Measurements from ENCODE around the gene RPUSD1. TPM values are rescaled to one million over a fixed set of nuclear protein-coding genes. Genes with fewer than 3 reads are reported as not detected.

The RPUSD1 gene
- total and polyA plus RNA-seq, 2 experiments from 2014 or later = 15.4 to 54.3 TPM

DNA sequence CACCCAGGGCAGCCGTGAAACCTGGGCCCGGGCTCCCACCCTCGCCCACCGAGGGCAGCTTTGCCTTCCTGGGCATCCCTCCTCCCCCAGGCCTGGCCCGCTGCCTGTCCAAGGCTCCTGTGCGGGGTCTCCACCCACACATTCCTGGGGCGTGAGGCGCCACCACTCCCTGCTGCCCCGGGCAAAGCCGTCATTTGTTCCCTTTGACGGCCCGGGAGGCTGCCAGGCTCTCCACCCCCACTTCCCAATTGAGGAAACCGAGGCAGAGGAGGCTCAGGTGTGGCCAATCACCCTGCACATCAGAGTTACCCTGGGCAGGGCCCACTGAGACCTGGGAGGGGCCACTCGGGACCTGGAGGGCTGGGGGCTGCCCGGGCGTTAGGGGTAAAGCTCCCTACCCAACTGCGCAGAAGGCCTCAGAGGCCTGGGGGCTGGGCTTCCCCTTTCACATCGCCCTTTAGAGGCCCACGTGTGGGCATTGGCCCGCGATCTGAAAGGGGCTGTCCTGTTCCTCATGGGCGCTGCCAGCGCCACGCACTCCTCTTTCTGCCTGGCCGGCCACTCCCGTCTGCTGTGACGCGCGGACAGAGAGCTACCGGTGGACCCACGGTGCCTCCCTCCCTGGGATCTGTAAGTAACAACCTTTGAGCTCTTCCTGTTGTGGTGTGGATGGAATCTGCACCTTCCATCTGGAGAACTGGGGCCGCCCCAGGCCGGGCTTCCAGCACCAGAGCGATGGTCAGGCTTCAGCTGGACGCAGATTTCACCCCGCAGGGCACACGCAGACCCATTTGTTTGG is 27.4 kb downstream of the RPUSD1 start, which contains the start of gene MSLN:
MSLN (plus strand) TSS at position 190 of the 799 bp plus-strand sequence. CDS start 1,947 bp downstream, outside the sequence.
- Histone ChIP-seq H3K4me3 (no peak within 1 kb of the TSS), H3K9me2 (ENCODE audit: insufficient read depth) (no peaks in the 10 kb centered on the region), H3K36me3 (ENCODE audit: low read depth) (no peaks in the 10 kb centered on the region), H3K79me2 (ENCODE audit: insufficient read depth) (no peaks in the 10 kb centered on the region), H3K9me3 (ENCODE audit: low read depth) (no peaks in the 10 kb centered on the region), H3K9ac (no peak within 1 kb of the TSS), H3K4me2 (ENCODE audit: unreplicated experiment) (no peak within 1 kb of the TSS), H3K4me1 (ENCODE audit: insufficient read depth) (no peaks in the 10 kb centered on the region), H3K27ac (no peak within 1 kb of the TSS), H3F3A (ENCODE audit: insufficient read depth) (no peaks in the 10 kb centered on the region), H4K20me1 (ENCODE audit: insufficient read depth) (no peaks in the 10 kb centered on the region), H3K27me3 (replicated peaks; ENCODE audit: insufficient read depth) (no peaks in the 10 kb centered on the region), H2AFZ (no peak within 1 kb of the TSS)
- TF ChIP-seq EZH2 (IDR thresholded peaks at IDR 0.05; ENCODE audit: insufficient read depth, poor library complexity, severe bottlenecking) (no peak), EZH2phosphoT487 (IDR thresholded peaks at IDR 0.05; ENCODE audit: insufficient read depth, low read depth) (no peak)
- in situ Hi-C loops (cut with MboI) = no loop called here
- DNase-seq = no peak
- 79 to 83% methylated on average over 32 to 37 of the region's 37 CpGs for WGBS, 2 experiments (ENCODE audit: low coverage in 1 of 2, low lambda C conversion rate in 2 of 2, missing lambda C conversion rate in 2 of 2)

DNA sequence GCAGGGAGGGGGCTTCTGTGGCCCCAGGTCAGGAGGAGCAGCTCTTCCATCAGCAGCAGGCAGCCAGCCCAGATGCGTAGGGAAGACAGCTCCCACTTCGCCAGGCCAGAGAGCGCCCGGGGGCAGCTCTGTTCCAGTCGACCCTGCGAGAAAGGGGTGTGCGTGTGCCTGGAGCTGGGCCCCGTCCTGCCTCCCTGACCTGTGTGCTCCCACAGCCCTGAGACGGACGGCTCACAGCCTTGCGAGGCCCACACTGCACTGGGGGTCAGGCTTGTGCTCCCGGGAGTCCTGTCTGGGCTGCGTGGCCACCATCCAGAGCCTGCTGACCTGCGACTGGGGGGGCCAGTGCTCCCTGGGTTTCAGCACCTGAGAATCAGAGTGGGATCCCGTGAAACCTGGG is 28.1 kb downstream of the RPUSD1 start:
- no peak overlapping the region for H2AFZ ChIP-seq
- in situ Hi-C loops (cut with MboI) = no loop called here
- TF ChIP-seq EZH2phosphoT487 (IDR thresholded peaks at IDR 0.05; ENCODE audit: insufficient read depth, low read depth) (no peak), EZH2 (IDR thresholded peaks at IDR 0.05; ENCODE audit: insufficient read depth, poor library complexity, severe bottlenecking) (no peak)
- H3K36me3 ChIP-seq (ENCODE audit: low read depth) = no peaks in the 10 kb centered on the region
- H3K9ac ChIP-seq = no peak overlapping the region
- no peaks in the 10 kb centered on the region for H3F3A ChIP-seq (ENCODE audit: insufficient read depth)
- WGBS, 2 experiments (ENCODE audit: low coverage in 1 of 2, low lambda C conversion rate in 2 of 2, missing lambda C conversion rate in 2 of 2) = 42 to 58% methylated on average over 2 to 8 of the region's 15 CpGs
- H3K79me2 ChIP-seq (ENCODE audit: insufficient read depth) = no peaks in the 10 kb centered on the region
- H3K4me1 ChIP-seq (ENCODE audit: insufficient read depth) = no peaks in the 10 kb centered on the region
- H3K4me3 ChIP-seq = no peak overlapping the region
- no peaks in the 10 kb centered on the region for H4K20me1 ChIP-seq (ENCODE audit: insufficient read depth)
- H3K4me2 ChIP-seq (ENCODE audit: unreplicated experiment) = no peak overlapping the region
- no peaks in the 10 kb centered on the region for H3K9me3 ChIP-seq (ENCODE audit: low read depth)
- H3K27ac ChIP-seq = no peak overlapping the region
- H3K27me3 ChIP-seq (replicated peaks; ENCODE audit: insufficient read depth) = no peaks in the 10 kb centered on the region
- no peak for DNase-seq
- no peaks in the 10 kb centered on the region for H3K9me2 ChIP-seq (ENCODE audit: insufficient read depth)

GRCh38 chr16:759110-759910 is 28.9 kb downstream of the RPUSD1 start:
- no peaks in the 10 kb centered on the region for H3K4me1 ChIP-seq (ENCODE audit: insufficient read depth)
- H3K27ac ChIP-seq = no peak overlapping the region
- TF ChIP-seq EZH2 (IDR thresholded peaks at IDR 0.05; ENCODE audit: insufficient read depth, poor library complexity, severe bottlenecking) = no peak
- no peaks in the 10 kb centered on the region for H3K36me3 ChIP-seq (ENCODE audit: low read depth)
- no peak overlapping the region for H3K4me2 ChIP-seq (ENCODE audit: unreplicated experiment)
- H3K9me3 ChIP-seq (ENCODE audit: low read depth) = no peaks in the 10 kb centered on the region
- no peak overlapping the region for H3K9ac ChIP-seq
- no peaks in the 10 kb centered on the region for H3K79me2 ChIP-seq (ENCODE audit: insufficient read depth)
- no peaks in the 10 kb centered on the region for H4K20me1 ChIP-seq (ENCODE audit: insufficient read depth)
- H3F3A ChIP-seq (ENCODE audit: insufficient read depth) = no peaks in the 10 kb centered on the region
- no peaks in the 10 kb centered on the region for H3K27me3 ChIP-seq (replicated peaks; ENCODE audit: insufficient read depth)
- H3K4me3 ChIP-seq = no peak overlapping the region
- 80 to 86% methylated on average over 32 to 34 of the region's 34 CpGs for WGBS, 2 experiments (ENCODE audit: low coverage in 1 of 2, low lambda C conversion rate in 2 of 2, missing lambda C conversion rate in 2 of 2)
- H3K9me2 ChIP-seq (ENCODE audit: insufficient read depth) = no peaks in the 10 kb centered on the region
- DNase-seq = no peak
- in situ Hi-C loops (cut with MboI) = no loop called here
- H2AFZ ChIP-seq = no peak overlapping the region

DNA sequence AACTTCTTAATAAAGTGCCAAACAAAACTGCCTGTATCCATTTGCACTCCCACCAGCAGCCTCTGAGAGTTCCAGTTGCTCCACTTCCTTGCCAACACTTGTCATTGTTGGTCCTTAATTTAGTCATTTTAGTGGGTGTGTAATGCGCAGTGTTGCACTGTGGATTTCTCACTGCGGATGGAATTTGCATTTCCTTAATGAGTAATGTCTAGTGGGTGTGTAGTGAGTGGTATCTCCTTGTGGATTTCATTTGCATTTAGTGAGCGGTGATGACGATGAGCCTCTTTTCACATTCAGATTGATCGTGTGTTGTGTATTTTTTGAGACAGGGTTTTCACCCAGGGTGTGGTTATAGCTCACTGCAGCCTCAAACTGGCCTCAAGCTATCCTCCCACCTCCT is 31.8 kb downstream of the RPUSD1 start:
- Histone ChIP-seq H3K36me3 (ENCODE audit: low read depth) (no peaks in the 10 kb centered on the region), H3K27ac (no peak overlapping the region), H3K9ac (no peak overlapping the region), H3K9me3 (ENCODE audit: low read depth) (no peaks in the 10 kb centered on the region), H3K9me2 (ENCODE audit: insufficient read depth) (no peaks in the 10 kb centered on the region), H4K20me1 (ENCODE audit: insufficient read depth) (no peaks in the 10 kb centered on the region), H2AFZ (no peak overlapping the region), H3F3A (ENCODE audit: insufficient read depth) (no peaks in the 10 kb centered on the region), H3K79me2 (ENCODE audit: insufficient read depth) (no peaks in the 10 kb centered on the region), H3K4me3 (no peak overlapping the region), H3K4me2 (ENCODE audit: unreplicated experiment) (no peak overlapping the region), H3K27me3 (replicated peaks; ENCODE audit: insufficient read depth) (peaks cover 5% of the 10 kb centered on the region; the same call in 1 of the 2 replicates), H3K4me1 (ENCODE audit: insufficient read depth) (no peaks in the 10 kb centered on the region)
- TF ChIP-seq EZH2 (IDR thresholded peaks at IDR 0.05; ENCODE audit: insufficient read depth, poor library complexity, severe bottlenecking) (no peak), EZH2phosphoT487 (IDR thresholded peaks at IDR 0.05; ENCODE audit: insufficient read depth, low read depth) (no peak)
- WGBS, 2 experiments (ENCODE audit: low coverage in 1 of 2, low lambda C conversion rate in 2 of 2, missing lambda C conversion rate in 2 of 2) = 92 to 94% methylated on average over 5 of the region's 5 CpGs
- no peak for DNase-seq
- in situ Hi-C loops (cut with MboI) = no loop called here

Data from GM23248 (cell line).